Right lobe of liver (tissue), 6 donors: ENCODE results near the gene ZNG1A. TPM values are rescaled to one million over a fixed set of nuclear protein-coding genes. Genes with fewer than 3 reads are reported as not detected.
"Not testable (repeated sequence)": the region's sequence is repeated elsewhere in the genome, so short reads cannot be mapped to it uniquely, and the experiment has no call there.

Experiments
- ATAC-seq, 4 donors: fragments of 200-7000 bp; cut with Tn5 transposase; one replicate each; pipeline ENCODE4 v1.9.1; 2020; ENCODE audit warnings: mild to moderate bottlenecking in 4 of 4, moderate library complexity in 4 of 4
- DNase-seq, 3 donors: peaks; one replicate each; pipeline ENCODE4 v3.0.0-alpha.2; 2020
- H3K27ac ChIP-seq, 3 donors: fragments of 200-600 bp; one replicate each; pipeline ENCODE4 v1.8.0; 2022
- H3K27me3 ChIP-seq, 2 donors: fragments of 200-600 bp; one replicate each; pipeline ENCODE4 v1.8.0; 2022
- H3K36me3 ChIP-seq, 4 donors: fragments of 200-600 bp; sonication (generic) in 1 of 4; one replicate each; pipeline versions ENCODE4 v1.5.1 to v1.8.0; 2017 to 2022; ENCODE audit warnings: control low read depth in 1 of 4
- H3K4me1 ChIP-seq, 4 donors: fragments of 200-600 bp; sonication (generic) in 1 of 4; one replicate each; pipeline versions ENCODE4 v1.5.1 to v1.8.0; 2017 to 2022; ENCODE audit warnings: control low read depth in 1 of 4
- H3K4me3 ChIP-seq, 3 donors: fragments of 200-600 bp; one replicate each; pipeline ENCODE4 v1.8.0; 2022
- H3K9me3 ChIP-seq, 4 donors: fragments of 200-600 bp; sonication (generic) in 1 of 4; one replicate each; pipeline versions ENCODE4 v1.5.1 to v1.8.0; 2017 to 2022; ENCODE audit warnings: control low read depth in 1 of 4
- WGBS: methylation state at CpG from one replicate; pipeline ENCODE4 v1.1.6; 2018; ENCODE audit warnings: low coverage, low lambda C conversion rate; ENCODE audit not compliant: insufficient coverage; ENCODE audit errors: missing lambda C conversion rate; 5-methylcytosine and 5-hydroxymethylcytosine counted together
- intact Hi-C, 2 donors: fragments of 100-400 bp; cut with DNase I; formaldehyde crosslinking; loops; one replicate each; pipeline versions ENCODE4 v1.11.2 to v1.14.1; 2022
- total RNA-seq, 6 experiments: library from RNA; depleted of rRNA in 2 of 6; stranded (reverse); fragments of >200 nt in 2 of 6; fragmentation: NEBNext Ultra II Directional in 3 of 6; extraction: Animal tissue kit (Norgen Biotek cat#: 25700) in 3 of 6; gene quantifications; one replicate each; pipeline versions ENCODE4 v1.1.0 to v1.2.4, GENCODE V29; 2016 to 2023
- donor health status: DM: no; HTN: yes; CAD: no.
- donor health status: DM: no; HTN: no; CAD: no.
- donor health status: DM: no; HTN: no; CAD: no.
- donor health status: DM: no; HTN: yes; CAD: no.
- donor health status: DM: no; HTN: yes; CAD: no.

Gene ZNG1A
- total RNA-seq, 6 experiments from 2014 or later = 7.8 to 22.9 (median 13.5) TPM

- ATAC-seq, H3K4me3 ChIP-seq, H3K27ac ChIP-seq, H3K4me1 ChIP-seq, H3K9me3 ChIP-seq, DNase-seq, intact Hi-C loops, H3K27me3 ChIP-seq, H3K36me3 ChIP-seq: not testable (repeated sequence)
- WGBS = no CpG with 5 or more reads among the region's 1 CpG
Measured at GRCh38 chr9:159871-160270, 19.0 kb downstream of the ZNG1A start.

GRCh38 chr9:151173-151572, 27.7 kb downstream of the ZNG1A start:
- H3K4me3 ChIP-seq, H3K36me3 ChIP-seq, H3K4me1 ChIP-seq, H3K9me3 ChIP-seq, H3K27me3 ChIP-seq, ATAC-seq, H3K27ac ChIP-seq, intact Hi-C loops, DNase-seq: not testable (repeated sequence)

- H3K27me3 ChIP-seq, H3K36me3 ChIP-seq, intact Hi-C loops, H3K4me3 ChIP-seq, H3K9me3 ChIP-seq, H3K27ac ChIP-seq, ATAC-seq, H3K4me1 ChIP-seq: not testable (repeated sequence)
- DNase-seq = peak in 1 of 3 donors; percentile 24
- 93% methylated on average over 3 of the region's 17 CpGs for WGBS
Measured at GRCh38 chr9:139880-140279, 39.0 kb downstream of the ZNG1A start.

GRCh38 chr9:117995-118467, 60.8 kb downstream of the ZNG1A start, which contains the start of gene FOXD4:
Gene FOXD4, minus strand, starts transcription at chr9:118417. Its CDS starts 298 bp downstream, at chr9:118119.
- H3K4me1 ChIP-seq = peaks cover 0 to 19% (median 0%) of the 10 kb centered on the region in 4 donors
- H3K36me3 ChIP-seq, H3K27me3 ChIP-seq, H3K9me3 ChIP-seq, intact Hi-C loops, H3K4me3 ChIP-seq, ATAC-seq, H3K27ac ChIP-seq, DNase-seq: not testable (repeated sequence)
- WGBS = 20% methylated on average over 18 of the region's 30 CpGs

GRCh38 chr9:117144-117994, 61.5 kb downstream of the ZNG1A start:
- peak in 1 of 3 donors; percentile 55 for DNase-seq
- intact Hi-C loops, H3K9me3 ChIP-seq, H3K27ac ChIP-seq, H3K27me3 ChIP-seq, ATAC-seq, H3K4me3 ChIP-seq, H3K36me3 ChIP-seq: not testable (repeated sequence)
- 40% methylated on average over 1 of the region's 71 CpGs for WGBS
- H3K4me1 ChIP-seq = peaks cover 0 to 19% (median 0%) of the 10 kb centered on the region in 4 donors

GRCh38 chr9:116239-117077, 62.4 kb downstream of the ZNG1A start:
- H3K4me1 ChIP-seq = peaks cover 0 to 19% (median 0%) of the 10 kb centered on the region in 4 donors
- intact Hi-C loops, H3K27ac ChIP-seq, H3K4me3 ChIP-seq, H3K27me3 ChIP-seq, ATAC-seq, H3K9me3 ChIP-seq, H3K36me3 ChIP-seq: not testable (repeated sequence)
- DNase-seq = peak in 1 of 3 donors; percentile 45
- WGBS = 9% methylated on average over 11 of the region's 41 CpGs

- 12% methylated on average over 9 of the region's 11 CpGs for WGBS
- H3K4me1 ChIP-seq = peaks cover 0 to 19% (median 0%) of the 10 kb centered on the region in 4 donors
- DNase-seq, ATAC-seq, H3K27ac ChIP-seq, H3K27me3 ChIP-seq, H3K36me3 ChIP-seq, H3K4me3 ChIP-seq, intact Hi-C loops, H3K9me3 ChIP-seq: not testable (repeated sequence)
Measured at GRCh38 chr9:115118-115451, 63.8 kb downstream of the ZNG1A start.

- DNase-seq, H3K9me3 ChIP-seq, H3K36me3 ChIP-seq, H3K27me3 ChIP-seq, H3K27ac ChIP-seq, intact Hi-C loops: not testable (repeated sequence)
- ATAC-seq = peak; percentile 46 to 55 (median 46)
- Histone ChIP-seq H3K4me3 (peak overlapping the region; percentile 16 to 32 (median 26)), H3K4me1 (peaks cover 0 to 19% (median 0%) of the 10 kb centered on the region in 4 donors)
- WGBS = 2% methylated on average over 16 of the region's 73 CpGs
Measured at GRCh38 chr9:114267-115117, 64.4 kb downstream of the ZNG1A start.

- H3K9me3 ChIP-seq, H3K36me3 ChIP-seq, intact Hi-C loops, H3K27me3 ChIP-seq, H3K27ac ChIP-seq: not testable (repeated sequence)
- H3K4me3 ChIP-seq = peak overlapping the region; percentile 16 to 32 (median 26)
- peak in 2 of 3 donors; percentile 47 to 56 for DNase-seq
- ATAC-seq = peak; percentile 60 to 80 (median 70)
- WGBS = 0% methylated on average over 11 of the region's 111 CpGs
- peaks cover 0 to 19% (median 0%) of the 10 kb centered on the region in 4 donors for H3K4me1 ChIP-seq
Measured at GRCh38 chr9:113468-114266, 65.2 kb downstream of the ZNG1A start.
